HepG2 (cell line): ENCODE results near the gene NDUFA13. TPM values are rescaled to one million over a fixed set of nuclear protein-coding genes. Genes with fewer than 3 reads are reported as not detected.
A peak's percentile ranks its signal among the peaks of the same experiment; 100 is the strongest.

Source experiments
- BORCS8-MEF2B ChIP-seq: sonication (generic); formaldehyde crosslinking; IDR thresholded peaks from 2 replicates; pipeline ENCODE4 v1.8.0; 2022; ENCODE audit warnings: mild to moderate bottlenecking, missing genetic modification reagents
- BRD4 ChIP-seq: sonication (generic); formaldehyde crosslinking; IDR thresholded peaks from 2 replicates; pipeline ENCODE4 v1.4.0; 2020; ENCODE audit warnings: missing genetic modification reagents
- FOXO1 ChIP-seq: sonication (generic); formaldehyde crosslinking; IDR thresholded peaks from 2 replicates; pipeline ENCODE4 v1.4.0; 2020; ENCODE audit warnings: missing genetic modification reagents
- GZF1 ChIP-seq: sonication (generic); formaldehyde crosslinking; IDR thresholded peaks from 2 replicates; pipeline ENCODE4 v1.5.1; 2020; ENCODE audit warnings: mild to moderate bottlenecking, missing genetic modification reagents
- HNRNPUL1 ChIP-seq: fragments of 200-400 bp; formaldehyde crosslinking; IDR thresholded peaks from 2 replicates; pipeline ENCODE4 v1.6.1; 2017; ENCODE audit warnings: low read depth, mild to moderate bottlenecking, low read length, moderate library complexity
- MYC ChIP-seq: sonication (generic); formaldehyde crosslinking; IDR thresholded peaks from 2 replicates; pipeline ENCODE4 v1.9.0; 2021; ENCODE audit warnings: missing genetic modification reagents, borderline replicate concordance
- RXRA ChIP-seq: sonication (generic); formaldehyde crosslinking; IDR thresholded peaks from 2 replicates; pipeline ENCODE4 v1.5.1; 2020; ENCODE audit warnings: missing genetic modification reagents
- SUZ12 ChIP-seq: fragments of 150-350 bp; IDR thresholded peaks from 2 replicates; pipeline ENCODE4 v1.6.1; 2014; ENCODE audit warnings: low read depth, low read length
- TBX2 ChIP-seq: sonication (generic); formaldehyde crosslinking; IDR thresholded peaks from 2 replicates; pipeline ENCODE4 v1.5.0; 2020; ENCODE audit warnings: missing genetic modification reagents, mild to moderate bottlenecking, borderline replicate concordance
- TBX3 ChIP-seq: fragments of 450-650 bp; IDR thresholded peaks from 2 replicates; pipeline ENCODE4 v1.6.1; 2017; ENCODE audit warnings: antibody characterized with exemption, mild to moderate bottlenecking, inconsistent platforms, borderline replicate concordance
- ZBTB7A ChIP-seq: sonication (generic); formaldehyde crosslinking; IDR thresholded peaks from 2 replicates; pipeline ENCODE4 v1.8.0; 2022; ENCODE audit warnings: mild to moderate bottlenecking, missing genetic modification reagents
- ZFYVE20 ChIP-seq: sonication (generic); formaldehyde crosslinking; IDR thresholded peaks from 2 replicates; pipeline ENCODE4 v1.8.0; 2023; ENCODE audit warnings: low read depth, mild to moderate bottlenecking, moderate library complexity, missing genetic modification reagents, borderline replicate concordance
- ZNF3 ChIP-seq: IDR thresholded peaks from 2 replicates; pipeline ENCODE4 v1.7.0; 2017; ENCODE audit warnings: inconsistent platforms
- ZNF329 ChIP-seq: sonication (generic); formaldehyde crosslinking; IDR thresholded peaks from 2 replicates; pipeline ENCODE4 v1.9.0; 2021; ENCODE audit warnings: low read depth, mild to moderate bottlenecking, missing genetic modification reagents
- ZNF337 ChIP-seq: sonication (generic); formaldehyde crosslinking; IDR thresholded peaks from 2 replicates; pipeline ENCODE4 v1.5.1; 2020; ENCODE audit warnings: missing genetic modification reagents, low read depth, mild to moderate bottlenecking, borderline replicate concordance
- ZNF607 ChIP-seq: sonication (generic); formaldehyde crosslinking; IDR thresholded peaks from 2 replicates; pipeline ENCODE4 v1.5.1; 2020; ENCODE audit warnings: missing genetic modification reagents, mild to moderate bottlenecking, borderline replicate concordance
- ZNF619 ChIP-seq: sonication (generic); formaldehyde crosslinking; IDR thresholded peaks from 2 replicates; pipeline ENCODE4 v1.4.0; 2020; ENCODE audit warnings: mild to moderate bottlenecking, missing genetic modification reagents
- ZNF773 ChIP-seq: sonication (generic); formaldehyde crosslinking; IDR thresholded peaks from 2 replicates; pipeline ENCODE4 v1.4.0; 2020; ENCODE audit warnings: missing genetic modification reagents, borderline replicate concordance
- ZNF841 ChIP-seq: sonication (generic); formaldehyde crosslinking; IDR thresholded peaks from 2 replicates; pipeline ENCODE4 v1.8.1; 2023; ENCODE audit warnings: missing genetic modification reagents, borderline replicate concordance
- ZNF878 ChIP-seq: sonication (generic); formaldehyde crosslinking; IDR thresholded peaks from 2 replicates; pipeline ENCODE4 v1.8.1; 2023; ENCODE audit warnings: mild to moderate bottlenecking, missing genetic modification reagents, moderate library complexity
- polyA plus RNA-seq, 8 experiments: library from polyadenylated mRNA; depleted of rRNA in 3 of 8; stranded (reverse) in 7 of 8; unstranded in 1 of 8; fragments of >200 nt; fragmentation: Illumina TruSeq in 4 of 8; extraction: Trizol in 4 of 8; gene quantifications; 2 replicates each; pipeline versions ENCODE4 v1.2.1 to v1.2.3, GENCODE V29; 2011 to 2016; ENCODE audit warnings: low read depth in 4 of 8, missing spikeins in 1 of 8, mixed read lengths in 1 of 8; ENCODE audit not compliant: insufficient read depth in 1 of 8
- total RNA-seq, 5 experiments: library from RNA; depleted of rRNA; stranded (reverse); fragments of >200 nt; fragmentation: Illumina TruSeq; extraction: Trizol; gene quantifications; 2 replicates each; pipeline ENCODE4 v1.2.3, GENCODE V29; 2016; ENCODE audit warnings: low read depth in 1 of 5
- TF ChIP-seq, protein P1 (sequence below): sonication (generic); formaldehyde crosslinking; IDR thresholded peaks from 2 replicates; pipeline ENCODE4 v1.8.0; 2022; ENCODE audit warnings: mild to moderate bottlenecking, missing genetic modification reagents, moderate library complexity
- TF ChIP-seq, protein P2 (sequence below): sonication (generic); formaldehyde crosslinking; IDR thresholded peaks from 2 replicates; pipeline ENCODE4 v1.4.0; 2020; ENCODE audit warnings: mild to moderate bottlenecking, missing genetic modification reagents

NDUFA13 gene
- total and polyA plus RNA-seq, 2 of the 13 experiments (the other 11 are each of a cell fraction or from before 2014, with no cell fraction given), result 337 to 366 TPM

DNA sequence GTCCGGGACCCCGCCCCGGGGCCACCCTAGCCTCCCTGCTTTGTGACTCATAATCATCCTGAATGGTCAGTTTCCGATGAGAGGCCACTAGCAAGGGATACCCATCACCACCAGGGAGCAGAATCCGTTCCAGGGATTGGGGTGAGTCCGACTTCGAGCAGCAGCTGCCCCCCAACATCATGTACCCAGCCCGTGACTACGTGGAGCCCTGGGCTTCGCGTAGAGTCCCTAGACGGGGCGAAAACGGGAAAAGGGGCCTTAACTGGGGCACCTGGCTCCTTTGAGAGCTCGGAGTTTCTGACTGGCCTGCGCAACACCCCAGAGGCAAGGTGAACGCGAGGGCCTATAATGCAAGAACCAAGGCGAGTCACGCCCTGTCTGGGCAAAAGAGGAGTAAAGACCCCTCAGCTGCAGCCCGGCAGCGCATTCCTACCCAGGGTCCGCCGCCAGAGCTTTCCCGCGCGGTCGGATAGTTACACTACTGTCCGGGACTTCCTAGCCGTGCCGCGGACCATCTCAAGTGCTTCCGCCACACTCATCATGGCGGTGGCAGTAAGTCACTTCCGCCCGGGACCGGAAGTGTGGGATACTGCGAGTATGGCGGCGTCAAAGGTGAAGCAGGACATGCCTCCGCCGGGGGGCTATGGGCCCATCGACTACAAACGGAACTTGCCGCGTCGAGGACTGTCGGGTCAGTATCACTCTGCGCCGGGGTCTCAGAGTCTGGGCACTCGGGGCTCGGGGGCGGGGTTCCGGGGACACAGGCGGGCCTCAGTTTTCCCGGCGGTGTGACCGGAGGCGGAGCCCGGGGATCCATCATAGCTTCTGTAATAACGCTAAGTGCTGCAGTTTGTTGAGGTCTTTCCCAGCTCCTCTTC is at the start of gene NDUFA13 (continued):
- no peak for TF ChIP-seq ZNF841 (CRISPR knock-in tag)
- TF ChIP-seq MYC, result peak; percentile 85; the same call in 1 of the 2 replicates
- TF ChIP-seq ZNF878 (CRISPR knock-in tag), result peak; percentile 16; the same call in 1 of the 2 replicates
- peak; percentile 41; the same call in 1 of the 2 replicates for TF ChIP-seq RXRA (CRISPR knock-in tag)
- TF ChIP-seq HNRNPUL1, result no peak
- TF ChIP-seq, protein P1, sequence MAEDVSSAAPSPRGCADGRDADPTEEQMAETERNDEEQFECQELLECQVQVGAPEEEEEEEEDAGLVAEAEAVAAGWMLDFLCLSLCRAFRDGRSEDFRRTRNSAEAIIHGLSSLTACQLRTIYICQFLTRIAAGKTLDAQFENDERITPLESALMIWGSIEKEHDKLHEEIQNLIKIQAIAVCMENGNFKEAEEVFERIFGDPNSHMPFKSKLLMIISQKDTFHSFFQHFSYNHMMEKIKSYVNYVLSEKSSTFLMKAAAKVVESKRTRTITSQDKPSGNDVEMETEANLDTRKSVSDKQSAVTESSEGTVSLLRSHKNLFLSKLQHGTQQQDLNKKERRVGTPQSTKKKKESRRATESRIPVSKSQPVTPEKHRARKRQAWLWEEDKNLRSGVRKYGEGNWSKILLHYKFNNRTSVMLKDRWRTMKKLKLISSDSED (CRISPR knock-in tag), result no peak
- no peak; the same call in 1 of the 2 replicates for TF ChIP-seq ZBTB7A (CRISPR knock-in tag)
- no peak for TF ChIP-seq SUZ12
- TF ChIP-seq ZNF329, result no peak
- no peak for TF ChIP-seq TBX3
- TF ChIP-seq ZNF3, result no peak
- TF ChIP-seq GZF1, result no peak
- TF ChIP-seq ZNF619 (CRISPR knock-in tag), result 0 out of 2 replicates have a peak, but pooled peaks have one; percentile 40
- TF ChIP-seq ZNF607 (CRISPR knock-in tag), result peak; percentile 56; the same call in 1 of the 2 replicates
- TF ChIP-seq, protein P2, sequence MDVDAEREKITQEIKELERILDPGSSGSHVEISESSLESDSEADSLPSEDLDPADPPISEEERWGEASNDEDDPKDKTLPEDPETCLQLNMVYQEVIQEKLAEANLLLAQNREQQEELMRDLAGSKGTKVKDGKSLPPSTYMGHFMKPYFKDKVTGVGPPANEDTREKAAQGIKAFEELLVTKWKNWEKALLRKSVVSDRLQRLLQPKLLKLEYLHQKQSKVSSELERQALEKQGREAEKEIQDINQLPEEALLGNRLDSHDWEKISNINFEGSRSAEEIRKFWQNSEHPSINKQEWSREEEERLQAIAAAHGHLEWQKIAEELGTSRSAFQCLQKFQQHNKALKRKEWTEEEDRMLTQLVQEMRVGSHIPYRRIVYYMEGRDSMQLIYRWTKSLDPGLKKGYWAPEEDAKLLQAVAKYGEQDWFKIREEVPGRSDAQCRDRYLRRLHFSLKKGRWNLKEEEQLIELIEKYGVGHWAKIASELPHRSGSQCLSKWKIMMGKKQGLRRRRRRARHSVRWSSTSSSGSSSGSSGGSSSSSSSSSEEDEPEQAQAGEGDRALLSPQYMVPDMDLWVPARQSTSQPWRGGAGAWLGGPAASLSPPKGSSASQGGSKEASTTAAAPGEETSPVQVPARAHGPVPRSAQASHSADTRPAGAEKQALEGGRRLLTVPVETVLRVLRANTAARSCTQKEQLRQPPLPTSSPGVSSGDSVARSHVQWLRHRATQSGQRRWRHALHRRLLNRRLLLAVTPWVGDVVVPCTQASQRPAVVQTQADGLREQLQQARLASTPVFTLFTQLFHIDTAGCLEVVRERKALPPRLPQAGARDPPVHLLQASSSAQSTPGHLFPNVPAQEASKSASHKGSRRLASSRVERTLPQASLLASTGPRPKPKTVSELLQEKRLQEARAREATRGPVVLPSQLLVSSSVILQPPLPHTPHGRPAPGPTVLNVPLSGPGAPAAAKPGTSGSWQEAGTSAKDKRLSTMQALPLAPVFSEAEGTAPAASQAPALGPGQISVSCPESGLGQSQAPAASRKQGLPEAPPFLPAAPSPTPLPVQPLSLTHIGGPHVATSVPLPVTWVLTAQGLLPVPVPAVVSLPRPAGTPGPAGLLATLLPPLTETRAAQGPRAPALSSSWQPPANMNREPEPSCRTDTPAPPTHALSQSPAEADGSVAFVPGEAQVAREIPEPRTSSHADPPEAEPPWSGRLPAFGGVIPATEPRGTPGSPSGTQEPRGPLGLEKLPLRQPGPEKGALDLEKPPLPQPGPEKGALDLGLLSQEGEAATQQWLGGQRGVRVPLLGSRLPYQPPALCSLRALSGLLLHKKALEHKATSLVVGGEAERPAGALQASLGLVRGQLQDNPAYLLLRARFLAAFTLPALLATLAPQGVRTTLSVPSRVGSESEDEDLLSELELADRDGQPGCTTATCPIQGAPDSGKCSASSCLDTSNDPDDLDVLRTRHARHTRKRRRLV (CRISPR knock-in tag), result no peak
- TF ChIP-seq ZNF337 (CRISPR knock-in tag), result peak; percentile 67; the same call in 1 of the 2 replicates
- no peak for TF ChIP-seq ZFYVE20 (CRISPR knock-in tag)
- no peak for TF ChIP-seq ZNF773
- TF ChIP-seq BORCS8-MEF2B, result no peak
- peak; percentile 37; the same call in 1 of the 2 replicates for TF ChIP-seq FOXO1
- TF ChIP-seq TBX2 (CRISPR knock-in tag), result peak; percentile 72; the same call in 1 of the 2 replicates
- TF ChIP-seq BRD4 (CRISPR knock-in tag), result peak; percentile 94
